B cell (primary cell): ENCODE measurements around the gene MAP3K13. TPM values are rescaled to one million over a fixed set of nuclear protein-coding genes. Genes with fewer than 3 reads are reported as not detected.
"Not testable (repeated sequence)": the region's sequence is repeated elsewhere in the genome, so short reads cannot be mapped to it uniquely, and the experiment has no call there.

Source experiments
- ATAC-seq: fragments of 200-7000 bp; cut with Tn5 transposase; one replicate; pipeline ENCODE4 v1.10.0; 2021; ENCODE audit warnings: low read depth, mild to moderate bottlenecking, moderate number of reproducible peaks, moderate library complexity
- CTCF ChIA-PET: fragments of 350-600 bp; sonication (Branson Sonifier 250); formaldehyde crosslinking; loops from one replicate; lab custom pipeline; 2021; ENCODE audit warnings: antibody characterized with exemption, inconsistent platforms; lab: Charles Lee
- POLR2A ChIA-PET: fragments of 350-600 bp; sonication (Branson Sonifier 250); formaldehyde crosslinking; loops from one replicate; lab custom pipeline; 2021; ENCODE audit warnings: antibody characterized with exemption; lab: Charles Lee
- DNase-seq: peaks from one replicate; pipeline ENCODE4 v3.0.0; 2013
- H2AFZ ChIP-seq: 2 replicates; pipeline ENCODE4 v1.6.1; 2012; ENCODE audit warnings: mild to moderate bottlenecking, low read depth, low read length; ENCODE audit not compliant: insufficient read depth, poor library complexity, severe bottlenecking
- H3K27ac ChIP-seq, 2 donors: 1 replicate in 1 of 2; 2 replicates in 1 of 2; pipeline ENCODE4 v1.5.1; 2012 to 2013; ENCODE audit warnings: low read length in 2 of 2, mild to moderate bottlenecking in 2 of 2, moderate library complexity in 1 of 2
- H3K27me3 ChIP-seq, 4 experiments: fragments of 200-600 bp in 1 of 4; sonication (generic) in 1 of 4; replicated peaks in 1 of 4; 1 replicate in 2 of 4; 2 replicates in 2 of 4; pipeline versions ENCODE4 v1.6.1 to v1.7.0; 2013 to 2016; ENCODE audit warnings: low read length in 3 of 4, mild to moderate bottlenecking in 2 of 4, mixed read lengths in 1 of 4, moderate library complexity in 1 of 4; ENCODE audit not compliant: insufficient read depth in 4 of 4, control insufficient read depth in 3 of 4; ENCODE audit errors: control extremely low read depth in 1 of 4
- H3K36me3 ChIP-seq, 2 experiments: replicated peaks in 1 of 2; 1 replicate in 1 of 2; 2 replicates in 1 of 2; pipeline versions ENCODE4 v1.6.1 to v1.7.1; 2013; ENCODE audit warnings: low read length in 1 of 2; ENCODE audit not compliant: insufficient read depth in 2 of 2, control insufficient read depth in 1 of 2; ENCODE audit errors: control extremely low read depth in 1 of 2, extremely low read depth in 1 of 2
- H3K4me1 ChIP-seq, 2 donors: fragments of 200-600 bp in 1 of 2; sonication (generic) in 1 of 2; 1 replicate in 1 of 2; 2 replicates in 1 of 2; pipeline versions ENCODE4 v1.5.1 to v1.6.1; 2013 to 2017; ENCODE audit warnings: low read length in 2 of 2; ENCODE audit not compliant: control insufficient read depth in 2 of 2, insufficient read depth in 2 of 2
- H3K4me2 ChIP-seq: replicated peaks from 2 replicates; pipeline ENCODE3; 2012; ENCODE audit warnings: mild to moderate bottlenecking, low read depth, low read length; ENCODE audit not compliant: poor library complexity, severe bottlenecking
- H3K4me3 ChIP-seq, 5 experiments: fragments of 200-600 bp in 1 of 5; sonication (generic) in 1 of 5; 1 replicate in 3 of 5; 2 replicates in 2 of 5; pipeline versions ENCODE4 v1.5.1 to v1.7.0; 2011 to 2016; ENCODE audit warnings: low read length in 4 of 5, mild to moderate bottlenecking in 4 of 5, low read depth in 2 of 5, control low read depth in 1 of 5, moderate library complexity in 1 of 5; ENCODE audit not compliant: insufficient read depth in 1 of 5; ENCODE audit errors: control extremely low read depth in 1 of 5, extremely low read depth in 1 of 5
- H3K79me2 ChIP-seq: fragments of 200-600 bp; sonication (generic); one replicate; pipeline ENCODE4 v1.6.0; 2016; ENCODE audit warnings: low read length; ENCODE audit not compliant: control insufficient read depth, insufficient read depth
- H3K9ac ChIP-seq: fragments of 200-600 bp; sonication (generic); 2 replicates; pipeline ENCODE4 v1.6.1; 2017; ENCODE audit warnings: mild to moderate bottlenecking, low read length, moderate library complexity
- H3K9me3 ChIP-seq, 3 donors: one replicate each; pipeline versions ENCODE4 v1.6.1 to v1.7.1; 2013; ENCODE audit warnings: low read length in 2 of 3; ENCODE audit not compliant: control insufficient read depth in 2 of 3, insufficient read depth in 1 of 3; ENCODE audit errors: control extremely low read depth in 1 of 3
- H4K20me1 ChIP-seq: 2 replicates; pipeline ENCODE4 v1.6.0; 2012; ENCODE audit warnings: mild to moderate bottlenecking, low read length; ENCODE audit not compliant: insufficient read depth, control insufficient read depth, poor library complexity, severe bottlenecking
- H3K27ac Mint-ChIP-seq: one replicate; pipeline ENCODE4 v1.8.0; 2021; ENCODE audit warnings: mixed read lengths
- H3K27me3 Mint-ChIP-seq: one replicate; pipeline ENCODE4 v1.8.0; 2021; ENCODE audit warnings: mixed read lengths
- H3K4me1 Mint-ChIP-seq: one replicate; pipeline ENCODE4 v1.8.0; 2021; ENCODE audit warnings: mixed read lengths
- H3K4me3 Mint-ChIP-seq: one replicate; pipeline ENCODE4 v1.8.0; 2021; ENCODE audit warnings: mixed read lengths
- H3K9me3 Mint-ChIP-seq: one replicate; pipeline ENCODE4 v1.8.0; 2022; ENCODE audit warnings: mixed read lengths; ENCODE audit not compliant: insufficient read depth
- CTCF ChIP-seq: fragments of 200-600 bp; IDR thresholded peaks from one replicate; pipeline ENCODE4 v1.8.0; 2022; ENCODE audit warnings: antibody characterized with exemption, mild to moderate bottlenecking
- EZH2 ChIP-seq: IDR thresholded peaks from 2 replicates; pipeline ENCODE4 v1.6.1; 2012; ENCODE audit warnings: borderline replicate concordance, low read depth, mild to moderate bottlenecking, moderate library complexity, low read length; ENCODE audit not compliant: insufficient read depth, poor library complexity, severe bottlenecking
- WGBS: methylation state at CpG from one replicate; pipeline ENCODE4 v1.1.5; 2013; ENCODE audit warnings: missing lambda C conversion rate; ENCODE audit not compliant: insufficient coverage; 5-methylcytosine and 5-hydroxymethylcytosine counted together
- intact Hi-C: fragments of 100-400 bp; cut with micrococcal nuclease; formaldehyde crosslinking; loops from one replicate; pipeline ENCODE4 v1.10.0; 2022
- polyA plus RNA-seq: library from polyadenylated mRNA; depleted of rRNA; stranded (reverse); fragments of >200 nt; gene quantifications from 2 replicates; pipeline ENCODE4 v1.2.3, GENCODE V29; 2012
- total RNA-seq, 2 donors: library from RNA; stranded (reverse); fragments of 120-200 nt in 1 of 2; gene quantifications; 1 replicate in 1 of 2; 2 replicates in 1 of 2; pipeline versions ENCODE4 v1.2.3 to v1.2.4, GENCODE V29; 2013 to 2022

MAP3K13 gene
- total and polyA plus RNA-seq, 2 donors (not counting 1 experiment from before 2014, with no cell fraction given) = 5.7 to 9.2 TPM

DNA sequence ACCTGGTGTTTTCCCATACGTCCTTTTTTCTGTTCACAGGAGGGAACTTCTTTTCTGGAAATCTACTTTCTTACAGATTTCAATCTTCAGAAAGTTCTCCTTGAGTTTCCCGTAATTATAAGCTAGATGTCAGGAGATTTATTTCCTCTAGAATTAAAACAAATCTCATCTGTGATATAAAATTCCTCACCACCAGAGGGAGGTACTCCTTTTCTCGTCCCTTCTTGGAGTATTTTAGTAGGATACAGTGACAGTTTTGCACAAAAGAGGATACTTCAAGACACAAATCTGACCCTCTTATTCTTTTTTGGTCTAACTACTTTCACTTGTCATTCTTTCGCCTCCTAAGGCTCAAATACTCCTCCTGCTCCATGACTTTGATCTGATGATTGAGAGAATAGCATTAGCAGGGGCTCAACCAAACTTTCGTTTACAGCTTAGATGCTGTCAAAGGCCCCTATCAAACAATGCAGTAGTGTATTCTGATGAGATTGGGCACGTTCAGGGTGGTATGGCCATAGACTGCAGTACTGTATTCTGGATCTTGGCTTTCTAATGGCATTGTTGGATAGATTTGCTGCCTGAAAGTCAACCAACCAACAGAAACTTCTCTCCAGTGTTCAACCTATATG is 97.9 kb downstream of the MAP3K13 start:
- DNase-seq = no peak
- no CpG with 5 or more reads among the region's 6 CpGs for WGBS
- Histone ChIP-seq H3K4me1 (peaks cover 0 to 3% of the 10 kb centered on the region in 2 donors), H3K79me2 (no peaks in the 10 kb centered on the region), H3K9me3 (no peaks in the 10 kb centered on the region), H3K4me3 (no peak overlapping the region), H3K27me3 (no peaks in the 10 kb centered on the region), H4K20me1 (no peaks in the 10 kb centered on the region), H3K9ac (no peak overlapping the region), H2AFZ (no peak overlapping the region), H3K27ac (no peak overlapping the region), H3K4me2 (no peak overlapping the region), H3K36me3 (no peaks in the 10 kb centered on the region)
- no peak for TF ChIP-seq CTCF
- no peak for TF ChIP-seq EZH2
- intact Hi-C loops = no loop called here
- no peak overlapping the region for H3K4me3 Mint-ChIP-seq
- ChIA-PET CTCF (no interaction called here), POLR2A (no interaction called here)
- H3K27me3 Mint-ChIP-seq = no peaks in the 10 kb centered on the region
- no peak overlapping the region for H3K27ac Mint-ChIP-seq
- no peak for ATAC-seq
- H3K9me3 Mint-ChIP-seq = no peaks in the 10 kb centered on the region
- peaks cover 2% of the 10 kb centered on the region for H3K4me1 Mint-ChIP-seq

DNA sequence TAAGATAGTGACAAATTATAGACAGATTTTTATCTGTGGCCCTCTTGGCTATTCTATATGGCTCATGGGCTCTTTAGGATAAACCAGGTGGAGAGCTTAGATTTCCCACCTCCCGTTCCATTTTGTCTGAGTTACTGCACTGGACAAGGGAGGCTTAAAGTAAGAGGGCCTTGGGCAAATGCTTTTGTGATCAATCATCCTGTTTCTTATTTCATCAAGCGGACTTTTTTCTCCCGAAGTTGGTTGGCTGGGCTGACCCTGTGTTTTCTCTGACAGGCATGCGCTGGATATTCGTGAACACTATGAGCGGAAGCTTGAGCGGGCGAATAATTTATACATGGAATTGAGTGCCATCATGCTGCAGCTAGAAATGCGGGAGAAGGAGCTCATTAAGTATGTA is 102.5 kb downstream of the MAP3K13 start:
- Histone ChIP-seq H3K27ac (no peak overlapping the region), H3K36me3 (no peaks in the 10 kb centered on the region), H3K4me3 (no peak overlapping the region), H3K4me2 (no peak overlapping the region), H3K27me3 (no peaks in the 10 kb centered on the region), H3K79me2 (no peaks in the 10 kb centered on the region), H2AFZ (no peak overlapping the region), H3K9ac (no peak overlapping the region), H4K20me1 (no peaks in the 10 kb centered on the region), H3K9me3 (no peaks in the 10 kb centered on the region), H3K4me1 (peaks cover 0 to 6% of the 10 kb centered on the region in 2 donors)
- ChIA-PET CTCF (no interaction called here), POLR2A (no interaction called here)
- H3K4me3 Mint-ChIP-seq = no peak overlapping the region
- H3K4me1 Mint-ChIP-seq = peaks cover 7% of the 10 kb centered on the region
- no peaks in the 10 kb centered on the region for H3K9me3 Mint-ChIP-seq
- no peaks in the 10 kb centered on the region for H3K27me3 Mint-ChIP-seq
- H3K27ac Mint-ChIP-seq = no peak overlapping the region
- WGBS = 99% methylated on average over 9 of the region's 9 CpGs
- DNase-seq = no peak
- TF ChIP-seq EZH2 (no peak), CTCF (no peak)
- ATAC-seq = no peak
- intact Hi-C loops = no loop called here

GRCh38 chr3:185466123-185466522 is 103.2 kb downstream of the MAP3K13 start:
- DNase-seq = peak; percentile 5
- H3K36me3 ChIP-seq, POLR2A ChIA-PET, H3K9me3 ChIP-seq, H3K27me3 ChIP-seq, intact Hi-C loops, H2AFZ ChIP-seq, H3K4me3 Mint-ChIP-seq, H3K27ac Mint-ChIP-seq, H4K20me1 ChIP-seq, ATAC-seq, H3K4me3 ChIP-seq, H3K4me1 Mint-ChIP-seq, H3K4me2 ChIP-seq, H3K4me1 ChIP-seq, H3K9ac ChIP-seq, H3K27ac ChIP-seq, H3K79me2 ChIP-seq, H3K27me3 Mint-ChIP-seq, H3K9me3 Mint-ChIP-seq: not testable (repeated sequence)
- 100% methylated on average over 2 of the region's 5 CpGs for WGBS
- CTCF ChIA-PET = interaction anchor here (0.7 kb wide), 1 partner anchor 225 kb away, joined by 4 read pairs; no protein-coding TSS in a partner anchor
